NCI-H1417 treated with DMSO at 0.1 percent for 48 hours (cell line): ENCODE measurements around the gene FNDC10.

ENCODE experiments used
- DNase-seq: peaks from one replicate; lab custom pipeline; 2025; lab: John Stamatoyannopoulos, UW

The FNDC10 gene

DNA sequence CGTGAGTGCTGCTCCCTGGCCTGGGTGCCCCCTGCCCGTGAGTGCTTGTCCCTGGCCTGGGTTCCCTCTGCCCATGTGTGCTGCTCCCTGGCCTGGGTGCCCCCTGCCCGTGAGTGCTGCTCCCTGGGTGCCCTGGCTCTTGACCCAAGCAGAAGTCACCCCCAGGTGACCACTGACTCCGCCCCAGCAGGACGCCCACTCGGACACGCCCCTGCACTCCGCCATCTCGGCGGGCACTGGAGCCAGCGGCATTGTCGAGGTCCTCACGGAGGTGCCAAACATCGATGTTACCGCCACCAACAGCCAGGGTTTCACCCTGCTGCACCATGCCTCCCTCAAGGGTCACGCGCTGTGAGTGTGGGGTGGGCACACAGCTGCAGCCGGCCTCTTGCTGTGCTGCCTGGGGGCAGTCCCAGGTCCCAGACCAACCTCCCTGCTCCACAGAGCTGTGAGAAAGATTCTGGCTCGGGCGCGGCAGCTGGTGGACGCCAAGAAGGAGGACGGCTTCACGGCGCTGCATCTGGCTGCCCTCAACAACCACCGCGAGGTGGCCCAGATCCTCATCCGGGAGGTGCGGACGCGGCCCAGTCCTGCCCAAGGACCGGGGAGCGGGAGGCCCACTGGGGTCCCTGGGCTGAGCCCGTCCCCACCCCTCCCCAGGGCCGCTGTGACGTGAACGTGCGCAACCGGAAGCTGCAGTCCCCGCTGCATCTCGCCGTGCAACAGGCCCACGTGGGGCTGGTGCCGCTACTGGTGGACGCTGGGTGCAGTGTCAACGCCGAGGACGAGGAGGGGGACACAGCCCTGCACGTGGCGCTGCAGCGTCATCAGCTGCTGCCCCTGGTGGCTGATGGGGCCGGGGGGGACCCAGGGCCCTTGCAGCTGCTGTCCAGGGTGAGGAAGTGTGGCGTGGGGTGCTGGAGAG, 28.2 kb upstream of the FNDC10 start:
- no peak for DNase-seq

DNA sequence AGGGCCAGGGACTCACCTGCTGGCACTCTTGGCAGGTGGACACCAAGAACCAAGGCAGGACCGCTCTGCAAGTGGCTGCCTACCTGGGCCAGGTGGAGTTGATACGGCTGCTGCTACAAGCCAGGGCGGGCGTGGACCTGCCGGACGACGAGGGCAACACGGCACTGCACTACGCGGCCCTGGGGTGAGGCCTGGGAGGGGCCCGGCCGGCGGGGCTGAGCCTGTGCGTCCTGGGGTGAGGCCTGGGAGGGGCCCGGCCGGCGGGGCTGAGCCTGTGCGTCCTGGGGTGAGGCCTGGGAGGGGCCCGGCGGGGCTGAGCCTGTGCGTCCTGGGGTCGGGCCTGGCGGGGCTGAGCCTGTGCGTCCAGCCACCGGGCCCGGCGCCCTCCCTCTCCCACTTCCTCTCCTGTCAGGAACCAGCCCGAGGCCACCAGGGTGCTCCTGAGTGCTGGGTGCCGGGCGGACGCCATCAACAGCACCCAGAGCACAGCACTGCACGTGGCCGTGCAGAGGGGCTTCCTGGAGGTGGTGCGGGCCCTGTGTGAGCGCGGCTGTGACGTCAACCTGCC, 27.4 kb upstream of the FNDC10 start:
- no peak for DNase-seq

DNA sequence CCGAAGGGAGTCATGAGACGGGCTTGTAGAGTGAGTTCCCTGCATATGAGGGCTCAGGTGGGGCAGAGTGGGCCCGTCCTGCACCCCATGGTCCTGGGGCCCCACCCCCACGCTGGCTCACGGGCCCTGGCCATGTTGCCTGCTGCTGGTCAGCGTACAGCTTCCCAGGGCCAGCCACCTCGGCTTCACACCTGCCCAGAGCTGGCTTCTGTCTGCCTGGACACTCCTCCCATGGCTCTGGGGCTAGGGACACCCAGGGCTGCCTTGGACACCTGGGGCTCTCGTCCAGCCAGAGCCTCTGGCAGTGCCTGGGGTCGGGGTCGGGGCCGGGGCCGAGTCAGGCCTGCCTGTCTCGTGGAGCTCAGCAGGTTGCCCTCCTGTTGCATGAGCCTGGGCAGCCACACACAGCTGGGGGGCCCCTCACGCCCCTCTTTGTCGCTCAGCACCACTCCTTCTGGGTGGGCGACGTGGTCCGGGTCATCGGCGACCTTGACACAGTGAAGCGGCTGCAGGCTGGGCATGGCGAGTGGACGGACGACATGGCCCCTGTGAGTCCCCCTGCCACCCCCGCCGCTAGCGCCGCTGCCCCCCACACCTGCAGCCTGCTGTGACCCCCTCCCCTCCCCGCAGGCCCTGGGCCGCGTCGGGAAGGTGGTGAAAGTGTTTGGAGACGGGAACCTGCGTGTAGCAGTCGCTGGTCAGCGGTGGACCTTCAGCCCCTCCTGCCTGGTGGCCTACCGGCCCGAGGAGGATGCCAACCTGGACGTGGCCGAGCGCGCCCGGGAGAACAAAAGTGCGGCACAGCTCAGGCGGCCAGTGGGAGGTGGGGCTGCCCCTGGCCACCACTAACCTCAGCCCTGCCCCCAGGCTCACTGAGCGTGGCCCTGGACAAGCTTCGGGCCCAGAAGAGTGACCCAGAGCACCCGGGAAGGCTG, 26.5 kb upstream of the FNDC10 start:
- DNase-seq: no peak

DNA sequence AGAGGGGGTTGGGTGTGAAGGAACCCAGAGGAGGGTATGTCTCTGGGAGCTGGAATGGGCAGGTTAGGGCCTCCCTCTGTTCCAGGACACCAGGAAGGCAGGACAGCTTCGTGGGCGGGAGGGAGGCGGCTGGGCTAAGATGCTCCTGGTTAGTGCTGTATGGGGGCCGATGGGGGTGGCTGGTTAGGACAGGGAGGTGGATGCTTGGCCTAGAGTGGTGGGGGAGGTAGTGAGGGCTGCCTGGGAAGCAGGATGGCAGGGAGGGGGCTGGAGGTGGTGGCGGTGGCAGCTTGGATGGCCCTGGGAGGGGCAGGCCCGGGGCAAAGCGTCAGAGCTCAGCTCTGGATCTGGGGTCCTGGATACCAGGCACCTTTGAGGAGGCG, 25.9 kb upstream of the FNDC10 start:
- no peak for DNase-seq

DNA sequence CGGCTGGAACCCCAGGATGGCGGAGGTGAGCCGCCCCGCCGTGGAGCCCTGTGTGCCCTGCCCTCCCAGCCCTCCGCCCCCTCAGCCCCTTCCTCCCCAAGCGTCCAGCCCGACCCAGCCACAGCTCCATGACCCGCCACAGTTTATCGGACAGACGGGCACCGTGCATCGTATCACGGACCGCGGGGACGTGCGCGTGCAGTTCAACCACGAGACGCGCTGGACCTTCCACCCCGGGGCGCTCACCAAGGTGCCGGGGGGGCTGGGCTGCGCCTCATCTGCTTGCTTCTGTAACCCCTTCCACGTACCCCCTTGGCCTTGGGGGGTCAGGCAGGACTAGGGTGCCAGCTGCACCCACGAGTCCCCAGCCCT, 25.5 kb upstream of the FNDC10 start:
- no peak for DNase-seq

DNA sequence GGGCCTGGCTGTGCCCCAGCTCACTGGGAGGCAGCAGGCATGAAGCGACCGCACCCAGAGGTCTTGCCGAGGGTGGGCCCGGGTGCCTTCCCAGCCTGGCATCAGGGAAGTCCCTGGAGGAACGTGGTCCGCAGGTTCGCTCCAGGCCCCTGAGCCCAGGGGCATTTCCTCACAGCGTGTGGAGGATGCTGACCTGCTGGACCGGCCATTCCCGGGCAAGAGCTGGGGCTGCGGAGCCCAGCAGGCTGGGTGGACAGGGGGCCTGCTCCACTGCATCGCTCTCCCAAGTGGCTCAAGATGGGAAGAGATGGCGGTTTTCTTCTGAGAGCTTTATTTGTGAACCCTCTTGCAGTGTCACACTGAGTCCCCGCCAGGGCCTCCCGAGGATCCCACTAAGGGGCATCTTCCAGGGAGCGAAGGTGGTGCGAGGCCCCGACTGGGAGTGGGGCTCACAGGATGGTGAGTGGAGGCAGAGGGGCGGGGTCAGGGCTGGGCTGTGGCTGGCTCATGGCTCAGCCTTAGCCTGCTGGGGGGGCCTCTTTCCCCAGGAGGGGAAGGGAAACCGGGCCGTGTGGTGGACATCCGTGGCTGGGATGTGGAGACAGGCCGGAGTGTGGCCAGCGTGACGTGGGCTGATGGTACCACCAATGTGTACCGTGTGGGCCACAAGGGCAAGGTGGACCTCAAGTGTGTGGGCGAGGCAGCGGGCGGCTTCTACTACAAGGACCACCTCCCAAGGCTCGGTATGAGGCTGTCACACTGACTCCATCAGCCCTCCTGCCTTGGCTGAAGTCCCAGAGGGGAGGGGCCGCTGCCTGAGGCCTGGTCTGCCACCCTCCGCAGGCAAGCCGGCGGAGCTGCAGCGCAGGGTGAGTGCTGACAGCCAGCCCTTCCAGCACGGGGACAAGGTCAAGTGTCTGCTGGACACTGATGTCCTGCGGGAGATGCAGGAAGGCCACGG, 24.8 kb upstream of the FNDC10 start:
- no peak for DNase-seq

DNA sequence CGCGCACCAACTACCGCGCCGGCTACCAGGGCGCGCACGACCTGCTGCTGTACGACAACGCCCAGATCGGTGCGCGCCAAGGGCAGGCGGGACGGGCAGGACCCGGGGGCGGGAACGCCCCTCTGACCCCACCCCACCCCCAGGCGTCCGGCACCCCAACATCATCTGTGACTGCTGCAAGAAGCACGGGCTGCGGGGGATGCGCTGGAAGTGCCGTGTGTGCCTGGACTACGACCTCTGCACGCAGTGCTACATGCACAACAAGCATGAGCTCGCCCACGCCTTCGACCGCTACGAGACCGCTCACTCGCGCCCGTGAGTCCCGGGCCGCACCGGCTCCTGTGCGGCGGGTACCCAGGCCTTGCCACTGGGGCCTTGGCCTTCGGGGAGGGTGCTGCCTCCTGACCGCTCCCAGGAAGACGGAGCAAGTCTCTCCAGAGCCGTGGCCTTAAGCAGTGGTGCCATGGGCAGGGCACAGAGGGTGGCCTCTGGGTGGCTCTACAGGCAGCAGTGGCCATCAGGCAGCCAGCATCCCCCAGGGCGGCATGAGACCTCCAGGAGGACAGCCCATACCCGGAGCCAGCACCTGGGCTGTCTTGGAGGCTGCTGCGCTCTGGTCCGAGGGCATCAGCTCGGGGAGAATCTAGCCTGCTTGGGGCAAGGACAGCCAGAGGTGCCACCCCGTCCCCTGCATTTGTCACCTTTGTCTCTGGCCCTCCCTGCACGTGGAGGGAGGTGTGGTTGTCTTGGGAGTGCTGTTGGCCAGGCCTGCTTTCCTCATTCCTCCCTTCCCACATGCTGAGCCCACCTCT, 23.9 kb upstream of the FNDC10 start:
- DNase-seq: no peak

DNA sequence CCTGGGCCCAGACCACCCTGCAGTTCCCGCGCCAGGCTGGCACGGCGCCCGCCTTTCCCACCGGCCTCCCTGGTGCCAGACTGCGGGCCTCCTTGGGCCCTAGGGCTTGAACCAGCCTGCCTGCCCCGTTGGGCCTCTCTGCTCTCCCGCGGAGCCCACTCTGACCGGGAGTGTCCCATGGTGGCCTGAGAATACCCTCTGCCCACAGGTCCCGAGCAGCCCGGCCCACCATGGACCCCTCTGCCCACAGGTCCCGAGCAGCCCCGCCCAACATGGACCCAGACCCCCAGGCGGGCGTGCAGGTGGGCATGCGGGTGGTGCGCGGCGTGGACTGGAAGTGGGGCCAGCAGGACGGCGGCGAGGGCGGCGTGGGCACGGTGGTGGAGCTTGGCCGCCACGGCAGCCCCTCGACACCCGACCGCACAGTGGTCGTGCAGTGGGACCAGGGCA, 23.3 kb upstream of the FNDC10 start:
- DNase-seq: no peak

DNA sequence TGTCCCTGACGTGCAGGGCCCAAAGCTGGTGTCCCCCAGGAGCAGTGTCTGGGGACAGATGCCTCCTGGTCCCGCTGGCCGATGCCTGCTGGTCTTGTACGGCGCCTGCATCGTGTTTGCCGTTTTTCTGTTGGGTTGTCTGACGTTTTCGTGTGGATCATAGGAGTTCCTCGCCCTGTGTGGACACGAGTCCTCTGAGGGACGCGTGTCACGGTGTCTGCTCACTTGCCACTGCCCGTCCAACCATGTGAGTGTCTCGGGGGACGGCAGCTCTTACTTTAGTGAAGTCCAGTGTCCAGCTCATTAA, 22.8 kb upstream of the FNDC10 start:
- DNase-seq: no peak

DNA sequence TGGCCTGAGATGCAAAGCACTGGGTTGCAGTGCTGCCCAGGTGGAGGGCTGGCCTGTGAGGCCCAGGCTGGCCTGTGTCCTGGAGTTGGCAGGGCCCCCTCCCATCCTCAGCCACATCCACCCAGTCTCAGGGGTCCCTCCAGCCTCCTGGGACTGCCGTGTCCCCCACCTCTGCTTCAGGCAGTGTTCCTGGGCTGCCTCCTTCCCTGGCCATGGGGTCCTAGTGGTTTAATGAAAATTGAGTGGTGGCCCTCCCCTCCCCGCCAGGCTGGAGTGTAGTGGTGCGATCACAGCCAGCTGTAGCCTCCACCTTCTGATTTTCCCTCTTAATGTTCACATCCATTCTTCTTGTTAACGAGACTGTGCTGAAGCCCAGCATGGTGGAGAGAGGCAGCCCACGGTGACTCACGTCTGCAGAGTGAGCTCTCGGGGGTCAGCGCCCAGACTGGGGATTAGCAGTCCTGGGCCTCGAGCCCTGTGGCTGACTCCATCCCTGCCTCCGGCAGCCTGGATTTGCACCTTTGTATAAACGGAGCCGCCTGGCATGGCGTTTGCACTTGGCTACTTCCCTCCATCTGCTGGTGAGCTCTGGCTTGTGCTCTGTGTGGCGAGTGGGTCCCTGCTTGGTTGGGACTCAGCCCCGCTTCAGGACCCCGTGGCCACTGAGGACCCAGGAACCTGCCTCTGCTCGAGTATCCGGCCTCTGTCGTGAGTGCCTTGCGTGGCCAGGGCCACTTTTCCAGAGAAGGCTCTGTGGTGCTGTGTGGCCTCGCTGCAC, 22.3 kb upstream of the FNDC10 start:
- DNase-seq: no peak

DNA sequence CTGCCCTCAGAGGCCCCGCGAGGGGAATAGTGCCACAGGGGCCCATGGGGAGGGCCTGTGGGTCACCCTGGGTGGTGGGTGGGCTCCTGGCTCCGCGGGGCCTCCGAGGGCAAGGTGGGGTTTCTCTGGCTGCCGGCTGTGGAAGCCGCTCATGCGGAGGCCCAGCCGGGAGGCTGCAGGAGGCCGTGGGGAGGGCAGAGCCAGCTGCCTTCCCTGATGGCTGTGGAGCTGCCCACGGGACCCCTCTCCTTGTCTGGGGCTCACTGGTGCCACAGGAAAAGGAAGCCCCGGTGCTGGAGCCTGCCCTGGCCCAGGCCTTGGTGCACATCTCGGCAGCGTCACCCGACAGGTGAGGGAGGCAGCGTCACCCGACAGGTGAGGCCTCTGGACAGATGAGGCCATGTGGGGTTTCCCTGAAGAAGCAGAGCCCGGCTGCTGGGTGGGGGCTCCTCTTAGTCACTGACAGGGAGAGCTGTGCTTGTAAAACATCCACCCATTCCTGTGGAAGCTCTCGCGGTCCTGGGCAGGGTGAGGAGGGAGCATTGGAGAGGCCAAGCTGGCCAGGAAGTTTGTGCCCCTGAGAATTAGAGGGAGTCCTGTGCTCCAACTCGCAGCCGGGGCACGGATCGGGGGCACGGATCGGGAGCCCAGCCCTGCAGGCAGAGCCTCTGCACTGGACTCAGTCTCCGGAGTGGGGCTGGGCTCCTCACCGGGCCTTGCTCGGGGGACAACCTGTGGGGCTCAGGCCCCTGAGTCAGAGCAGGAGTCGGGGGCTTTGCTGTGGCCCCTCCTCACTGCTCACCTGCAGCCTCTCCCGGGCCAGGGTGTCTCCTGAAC, 21.5 kb upstream of the FNDC10 start:
- no peak for DNase-seq

DNA sequence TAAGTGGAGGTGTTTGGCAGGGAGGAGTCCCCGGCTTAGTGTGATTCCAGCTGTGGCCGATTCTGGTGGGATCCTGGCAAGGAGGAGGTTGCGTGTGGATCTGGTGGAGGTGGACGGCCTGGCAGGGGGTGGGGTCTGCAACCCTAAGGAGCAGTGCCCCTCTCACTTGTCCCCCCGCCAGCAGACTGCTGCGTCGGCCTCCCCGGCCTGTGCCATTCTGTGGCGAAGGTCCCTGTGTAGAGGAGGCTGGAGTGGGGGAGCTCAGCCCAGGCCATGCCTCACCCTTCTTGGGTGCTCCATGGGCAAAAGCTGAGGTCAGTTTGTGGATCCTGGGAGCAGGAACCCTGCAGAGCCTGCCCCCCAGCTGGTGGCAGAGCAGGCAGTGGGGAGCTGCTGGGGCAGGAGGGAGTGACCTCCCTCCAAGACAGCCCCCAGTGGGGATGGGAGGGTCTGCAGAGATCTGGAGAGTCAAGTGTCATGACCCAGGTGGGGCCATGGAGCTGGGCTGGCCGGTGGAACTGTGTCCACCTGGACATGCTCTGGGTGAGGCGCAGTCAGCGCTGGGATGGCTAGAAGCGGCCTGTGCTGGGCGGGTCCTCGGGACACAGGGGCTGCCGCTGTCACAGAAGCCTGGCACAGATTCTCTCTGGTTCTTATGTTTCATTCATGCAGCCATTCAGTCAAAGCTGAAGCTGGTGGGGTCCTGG, 20.7 kb upstream of the FNDC10 start:
- no peak for DNase-seq

DNA sequence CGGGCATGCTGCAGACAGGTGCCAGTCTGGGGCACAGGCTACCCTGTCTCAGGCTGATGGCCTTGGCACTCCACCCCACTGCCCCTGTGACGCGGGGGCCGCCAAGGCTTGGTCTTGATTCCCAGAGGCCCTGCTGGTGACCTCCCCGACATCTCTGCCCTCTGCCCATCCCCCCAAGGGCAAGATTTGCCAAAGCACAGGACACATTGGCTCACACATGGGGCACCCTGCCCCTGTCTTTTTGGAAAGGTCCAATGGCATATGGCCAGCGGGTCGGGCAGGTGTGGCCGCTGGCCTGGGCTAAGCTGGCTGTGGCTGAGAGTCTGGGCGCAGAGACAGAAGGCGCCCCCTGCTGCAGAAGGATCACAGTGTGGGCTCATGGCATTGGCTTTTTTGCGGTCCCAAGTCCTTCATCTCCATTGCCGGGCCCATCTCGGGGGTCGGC, 20.0 kb upstream of the FNDC10 start:
- DNase-seq: no peak

DNA sequence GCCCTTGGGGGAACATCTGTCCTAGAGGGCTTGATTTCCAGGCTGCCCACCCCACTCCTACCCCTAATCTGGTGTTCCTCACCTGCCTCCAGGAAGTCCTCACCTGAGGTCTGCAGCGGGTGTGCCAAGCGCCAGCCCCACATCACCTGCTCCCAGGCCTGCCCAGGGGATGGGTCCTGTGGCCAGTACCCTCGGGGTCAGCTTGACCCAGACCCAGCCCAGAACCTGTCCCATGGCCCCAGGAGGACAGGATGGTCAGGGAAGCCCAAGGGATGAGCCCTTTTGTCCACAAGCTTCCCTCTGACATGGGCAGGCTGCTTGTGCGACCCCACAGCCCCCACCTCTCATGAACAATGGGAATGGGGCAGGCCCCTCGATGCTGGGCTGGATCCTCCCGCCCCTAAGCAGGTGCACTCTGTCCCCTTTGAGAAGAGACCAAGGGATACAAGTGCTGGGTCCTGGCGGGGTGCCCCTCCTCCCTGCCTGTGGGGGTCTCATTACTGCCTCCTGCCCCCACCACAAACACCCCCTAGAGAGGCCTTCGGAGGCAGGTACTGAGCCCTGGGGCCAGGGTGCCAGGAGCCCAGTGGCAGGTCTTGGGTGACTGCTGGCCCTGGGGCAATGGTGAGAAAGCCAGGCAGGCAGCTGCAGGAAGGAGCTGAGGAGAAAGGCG, 18.6 kb upstream of the FNDC10 start:
- DNase-seq: no peak

DNA sequence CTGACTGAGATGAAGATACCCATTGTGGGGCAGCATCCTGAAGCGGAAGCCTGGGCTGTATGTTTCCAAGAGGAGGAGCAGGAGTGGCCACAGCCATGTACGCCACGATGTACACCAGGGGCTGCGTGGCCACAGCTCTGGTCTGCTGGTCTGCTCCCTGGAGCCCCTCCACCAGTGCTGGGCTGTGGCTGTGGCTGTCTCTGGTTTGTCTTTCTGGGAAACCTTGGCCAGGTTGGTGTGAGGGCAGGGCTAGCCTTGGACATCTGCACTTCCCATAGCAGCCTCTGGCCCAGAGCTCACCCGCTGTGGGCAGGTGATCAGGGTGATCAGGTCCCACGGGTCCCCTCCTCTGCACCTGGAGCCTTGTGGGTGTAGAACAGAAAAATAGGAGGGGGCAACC, 18.0 kb upstream of the FNDC10 start:
- no peak for DNase-seq

DNA sequence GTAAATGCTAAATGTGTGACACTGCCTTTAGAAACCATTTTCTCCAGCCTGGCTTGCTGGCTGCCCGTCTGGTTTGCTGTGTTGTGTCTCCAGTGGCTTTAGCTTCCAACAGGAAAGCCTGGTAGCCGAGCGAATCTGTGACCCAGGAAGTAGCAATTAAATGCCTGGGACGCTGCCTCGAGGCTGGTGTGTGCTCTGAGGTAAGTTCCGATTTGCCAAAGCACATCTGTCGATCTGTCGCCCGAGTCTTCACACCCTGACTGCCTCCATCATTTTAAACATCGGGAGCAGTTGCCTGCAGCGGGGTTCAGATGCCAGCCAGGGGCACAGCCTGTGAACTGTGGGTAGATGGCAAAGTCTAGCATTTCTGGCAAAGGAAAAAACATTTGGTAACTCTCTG, 17.6 kb upstream of the FNDC10 start:
- no peak for DNase-seq

DNA sequence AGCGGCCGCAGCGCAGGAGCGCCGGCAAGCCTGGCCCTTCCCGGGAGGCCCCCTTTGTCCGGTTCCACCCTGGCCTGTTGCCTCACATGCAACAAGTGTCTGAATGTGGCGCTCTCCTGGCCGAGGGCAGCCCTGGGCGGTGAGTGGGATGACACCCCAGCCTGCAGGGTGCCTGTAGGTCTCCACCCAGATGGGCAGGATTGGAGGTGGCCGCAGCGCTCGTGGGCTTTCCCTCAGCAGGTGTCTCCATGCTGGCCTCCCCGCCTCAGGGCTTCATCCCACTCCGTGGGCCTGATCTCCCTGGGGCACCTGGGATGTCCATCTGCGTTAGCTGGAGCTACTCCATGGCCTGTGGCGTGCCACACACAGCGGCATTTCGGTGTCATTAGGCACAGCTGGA, 16.9 kb upstream of the FNDC10 start:
- no peak for DNase-seq
